Glutamatergic neuron (in vitro differentiated cells): ENCODE results near the gene AFF2. TPM values are rescaled to one million over a fixed set of nuclear protein-coding genes. Genes with fewer than 3 reads are reported as not detected.

Source experiments
- DNase-seq: peaks from one replicate; pipeline ENCODE4 v3.0.0; 2022
- H3K27ac Mint-ChIP-seq: one replicate; pipeline ENCODE4 v1.8.0; 2020; ENCODE audit warnings: mild to moderate bottlenecking, mixed read lengths, inconsistent platforms; ENCODE audit not compliant: unreplicated experiment
- H3K27me3 Mint-ChIP-seq: one replicate; pipeline ENCODE4 v1.8.0; 2020; ENCODE audit warnings: mild to moderate bottlenecking, moderate library complexity, mixed read lengths, inconsistent platforms; ENCODE audit not compliant: unreplicated experiment
- H3K36me3 Mint-ChIP-seq: one replicate; pipeline ENCODE4 v1.8.0; 2020; ENCODE audit warnings: mild to moderate bottlenecking, mixed read lengths, inconsistent platforms; ENCODE audit not compliant: unreplicated experiment
- H3K4me1 Mint-ChIP-seq: one replicate; pipeline ENCODE4 v1.8.0; 2020; ENCODE audit warnings: mild to moderate bottlenecking, low read depth, mixed read lengths, inconsistent platforms; ENCODE audit not compliant: unreplicated experiment
- H3K4me3 Mint-ChIP-seq: one replicate; pipeline ENCODE4 v1.8.0; 2020; ENCODE audit warnings: mild to moderate bottlenecking, mixed read lengths, inconsistent platforms; ENCODE audit not compliant: unreplicated experiment
- H3K9me3 Mint-ChIP-seq: one replicate; pipeline ENCODE4 v1.8.0; 2020; ENCODE audit warnings: mild to moderate bottlenecking, moderate library complexity, mixed read lengths, inconsistent platforms; ENCODE audit not compliant: unreplicated experiment
- total RNA-seq: library from RNA; stranded (reverse); fragmentation: NEBNext Ultra II Directional; extraction: Animal tissue kit (Norgen Biotek cat#: 25700); gene quantifications from one replicate; pipeline ENCODE4 v1.2.1, GENCODE V29; 2021; ENCODE audit not compliant: unreplicated experiment
- TF ChIP-seq, protein P1 (sequence below): fragments of 200-600 bp; sonication (generic); IDR thresholded peaks from one replicate; pipeline ENCODE4 v1.5.0; 2021; ENCODE audit not compliant: partially characterized antibody, unreplicated experiment

AFF2 gene
- total RNA-seq, 1 donor from 2014 or later = 12.2 TPM

DNA sequence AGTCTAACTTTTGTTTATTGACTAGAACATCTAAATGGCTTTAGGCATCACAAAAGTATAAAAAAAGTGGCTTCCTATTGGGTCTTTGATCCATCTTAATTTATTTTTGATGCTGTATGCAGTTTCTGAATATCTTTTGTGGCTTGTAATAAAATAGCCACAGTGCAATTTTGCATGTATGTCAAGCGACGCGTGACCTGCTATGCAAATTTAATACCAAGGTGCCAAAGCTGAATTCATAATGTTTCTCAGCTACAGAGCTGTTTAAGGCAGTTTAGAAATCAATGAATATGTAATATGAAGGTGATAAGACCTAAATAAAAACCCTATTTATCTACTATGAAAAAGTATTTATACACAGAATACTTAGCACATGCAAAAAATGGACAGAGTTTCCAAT lies 197.8 kb downstream of the AFF2 start:
- no peaks in the 10 kb centered on the region for H3K9me3 Mint-ChIP-seq
- H3K27me3 Mint-ChIP-seq = peaks cover 2% of the 10 kb centered on the region
- no peak overlapping the region for H3K27ac Mint-ChIP-seq
- H3K4me3 Mint-ChIP-seq = no peak overlapping the region
- peaks cover 4% of the 10 kb centered on the region for H3K4me1 Mint-ChIP-seq
- DNase-seq = no peak
- no peaks in the 10 kb centered on the region for H3K36me3 Mint-ChIP-seq
- TF ChIP-seq, protein P1, sequence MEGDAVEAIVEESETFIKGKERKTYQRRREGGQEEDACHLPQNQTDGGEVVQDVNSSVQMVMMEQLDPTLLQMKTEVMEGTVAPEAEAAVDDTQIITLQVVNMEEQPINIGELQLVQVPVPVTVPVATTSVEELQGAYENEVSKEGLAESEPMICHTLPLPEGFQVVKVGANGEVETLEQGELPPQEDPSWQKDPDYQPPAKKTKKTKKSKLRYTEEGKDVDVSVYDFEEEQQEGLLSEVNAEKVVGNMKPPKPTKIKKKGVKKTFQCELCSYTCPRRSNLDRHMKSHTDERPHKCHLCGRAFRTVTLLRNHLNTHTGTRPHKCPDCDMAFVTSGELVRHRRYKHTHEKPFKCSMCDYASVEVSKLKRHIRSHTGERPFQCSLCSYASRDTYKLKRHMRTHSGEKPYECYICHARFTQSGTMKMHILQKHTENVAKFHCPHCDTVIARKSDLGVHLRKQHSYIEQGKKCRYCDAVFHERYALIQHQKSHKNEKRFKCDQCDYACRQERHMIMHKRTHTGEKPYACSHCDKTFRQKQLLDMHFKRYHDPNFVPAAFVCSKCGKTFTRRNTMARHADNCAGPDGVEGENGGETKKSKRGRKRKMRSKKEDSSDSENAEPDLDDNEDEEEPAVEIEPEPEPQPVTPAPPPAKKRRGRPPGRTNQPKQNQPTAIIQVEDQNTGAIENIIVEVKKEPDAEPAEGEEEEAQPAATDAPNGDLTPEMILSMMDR = no peak

DNA sequence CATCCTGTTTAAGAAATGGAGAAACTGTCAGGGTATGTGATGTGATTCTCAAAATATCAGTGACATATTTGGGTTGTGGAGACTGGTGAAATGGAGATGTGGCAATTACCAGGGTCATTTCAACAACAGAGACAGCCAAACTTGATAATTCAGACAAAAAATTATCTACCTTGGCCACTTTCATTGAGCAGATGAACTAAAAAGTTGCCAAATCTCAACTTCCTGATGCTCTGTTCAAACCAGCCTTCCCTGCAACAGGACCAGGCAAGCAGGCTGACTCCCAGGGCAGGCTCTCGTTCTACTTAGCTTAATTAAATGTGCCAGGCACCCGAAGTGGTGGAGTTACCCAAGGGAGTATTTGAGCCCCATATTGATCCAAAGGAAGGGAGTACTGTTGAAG lies 199.6 kb downstream of the AFF2 start:
- H3K4me3 Mint-ChIP-seq = no peak overlapping the region
- peaks cover 2% of the 10 kb centered on the region for H3K27me3 Mint-ChIP-seq
- DNase-seq = peak; percentile 10
- no peak overlapping the region for H3K27ac Mint-ChIP-seq
- TF ChIP-seq, protein P1 = no peak
- H3K4me1 Mint-ChIP-seq = peaks cover 4% of the 10 kb centered on the region
- no peaks in the 10 kb centered on the region for H3K9me3 Mint-ChIP-seq
- no peaks in the 10 kb centered on the region for H3K36me3 Mint-ChIP-seq

DNA sequence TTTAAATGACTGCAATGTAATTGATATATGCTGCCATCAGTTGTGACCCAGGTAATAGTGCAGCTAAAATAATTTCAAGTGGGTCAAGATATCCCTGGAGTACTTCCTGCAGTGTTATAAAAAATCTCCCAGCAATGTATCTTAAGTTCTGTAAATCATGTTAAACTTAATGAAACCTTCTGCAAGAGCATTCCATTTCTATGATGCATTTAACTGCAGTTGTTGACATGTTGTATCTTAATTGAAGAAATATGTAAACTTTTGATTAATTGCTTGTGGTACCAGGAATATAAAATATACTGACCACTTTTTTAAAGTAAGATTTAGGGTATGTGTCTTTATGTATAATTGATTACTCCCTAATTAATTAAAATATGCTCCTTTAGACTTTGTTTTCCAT lies 213.6 kb downstream of the AFF2 start:
- Mint-ChIP-seq H3K4me3 (no peak overlapping the region), H3K27me3 (peaks cover 3% of the 10 kb centered on the region), H3K36me3 (no peaks in the 10 kb centered on the region)

DNA sequence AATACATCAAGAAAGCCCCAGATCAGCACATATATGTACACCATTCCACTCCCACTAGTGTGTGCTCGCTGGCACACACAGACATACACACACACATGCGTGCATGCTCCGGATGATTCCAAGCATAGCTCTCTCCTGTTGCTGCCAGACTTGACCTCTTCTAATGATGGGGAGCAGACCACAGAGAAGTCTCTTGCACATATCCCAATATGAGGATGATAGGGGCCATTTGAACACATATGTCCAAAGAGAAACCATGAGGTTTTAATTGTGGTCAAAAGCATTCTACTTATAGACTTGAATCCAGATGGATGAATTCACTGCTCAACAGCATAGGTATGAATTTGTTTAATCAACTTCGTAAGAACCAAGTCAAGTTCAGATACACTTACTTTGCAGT lies 214.9 kb downstream of the AFF2 start:
- H3K4me3 Mint-ChIP-seq = no peak overlapping the region
- TF ChIP-seq, protein P1 = no peak
- no peak overlapping the region for H3K27ac Mint-ChIP-seq
- no peaks in the 10 kb centered on the region for H3K9me3 Mint-ChIP-seq
- H3K27me3 Mint-ChIP-seq = peaks cover 3% of the 10 kb centered on the region
- H3K4me1 Mint-ChIP-seq = no peaks in the 10 kb centered on the region
- DNase-seq = no peak
- no peaks in the 10 kb centered on the region for H3K36me3 Mint-ChIP-seq

More for the DNA sequence above, 213.6 kb downstream of the AFF2 start:
- H3K9me3 Mint-ChIP-seq = no peaks in the 10 kb centered on the region
- no peak for DNase-seq
- TF ChIP-seq, protein P1 = no peak
- no peak overlapping the region for H3K27ac Mint-ChIP-seq
- no peaks in the 10 kb centered on the region for H3K4me1 Mint-ChIP-seq

DNA sequence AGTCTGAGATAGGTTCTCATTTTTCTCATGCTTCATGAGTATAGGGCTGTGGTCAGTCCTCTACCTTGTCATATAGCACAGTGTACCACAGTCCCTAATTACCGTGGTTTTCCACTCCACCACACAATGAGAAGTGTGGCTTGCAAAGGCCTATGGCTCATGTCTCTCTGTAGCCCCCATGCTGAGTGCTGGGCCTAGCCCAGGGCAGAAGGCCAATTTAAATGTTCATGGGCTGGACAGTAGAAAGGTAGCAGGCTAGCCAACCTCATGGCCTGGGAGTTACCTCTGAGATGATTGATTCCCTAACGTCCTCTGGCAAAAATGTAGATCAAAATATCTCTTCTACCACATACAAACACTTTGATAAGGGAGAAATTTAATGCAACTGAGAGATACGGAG lies 222.5 kb downstream of the AFF2 start:
- TF ChIP-seq, protein P1 = no peak
- H3K27ac Mint-ChIP-seq = no peak overlapping the region
- no peaks in the 10 kb centered on the region for H3K4me1 Mint-ChIP-seq
- no peaks in the 10 kb centered on the region for H3K9me3 Mint-ChIP-seq
- H3K27me3 Mint-ChIP-seq = no peaks in the 10 kb centered on the region
- H3K36me3 Mint-ChIP-seq = no peaks in the 10 kb centered on the region
- no peak overlapping the region for H3K4me3 Mint-ChIP-seq
- DNase-seq = no peak
